ENCODE results near the gene DYNLT5. TPM values are rescaled to one million over a fixed set of nuclear protein-coding genes. Genes with fewer than 3 reads are reported as not detected.

The DYNLT5 gene
- total RNA-seq, 1 experiment from 2014 or later = 0.83 TPM

- Histone ChIP-seq H2AFZ (ENCODE audit: low read length) (no peak overlapping the region), H3K4ac (ENCODE audit: low read depth, low read length) (no peak overlapping the region), H3K27ac (ENCODE audit: insufficient read length, low read depth, low read length) (no peak overlapping the region), H3K9ac (ENCODE audit: extremely low read depth, insufficient read length, low read length) (no peak overlapping the region), H2BK5ac (ENCODE audit: insufficient read length, low read length) (no peak overlapping the region), H3K56ac (ENCODE audit: insufficient read length, low read depth, low read length) (no peak overlapping the region), H3K27me3 (ENCODE audit: insufficient read depth, low read length) (no peaks in the 10 kb centered on the region), H4K91ac (ENCODE audit: insufficient read length, low read depth, low read length) (no peak overlapping the region), H3T11ph (ENCODE audit: low read length) (no peak overlapping the region), H4K5ac (ENCODE audit: insufficient read length, low read depth, low read length) (no peak overlapping the region), H3K4me1 (ENCODE audit: insufficient read depth, low read length) (no peaks in the 10 kb centered on the region), H3K79me1 (ENCODE audit: insufficient read depth, low read depth, low read length, poor library complexity, severe bottlenecking) (no peaks in the 10 kb centered on the region), H2BK12ac (ENCODE audit: insufficient read length, low read depth, low read length) (no peak overlapping the region), H3K9me3 (ENCODE audit: control insufficient read depth, low read depth, low read length) (no peaks in the 10 kb centered on the region), H2BK20ac (ENCODE audit: low read depth, low read length, poor library complexity, severe bottlenecking) (no peak overlapping the region), H3K4me2 (ENCODE audit: insufficient read depth, insufficient read length, low read length) (no peak overlapping the region), H2AK5ac (ENCODE audit: insufficient read length, low read length) (no peak overlapping the region), H3K18ac (ENCODE audit: insufficient read length, low read depth, low read length) (no peak overlapping the region), H3K79me2 (ENCODE audit: insufficient read depth, low read length) (no peaks in the 10 kb centered on the region), H3K23me2 (ENCODE audit: insufficient read length, low read depth, low read length, poor library complexity, severe bottlenecking) (no peaks in the 10 kb centered on the region), H4K20me1 (ENCODE audit: control insufficient read depth, insufficient read depth, insufficient read length) (no peaks in the 10 kb centered on the region), H4K8ac (replicated peaks; ENCODE audit: insufficient read length, low read depth, low read length) (no peak overlapping the region), H2BK15ac (ENCODE audit: low read depth, low read length) (no peak overlapping the region), H3K14ac (ENCODE audit: insufficient read depth, low read length) (no peak overlapping the region), H3K23ac (ENCODE audit: insufficient read length, low read depth, low read length) (no peak overlapping the region), H2BK120ac (ENCODE audit: low read depth, low read length, poor library complexity, severe bottlenecking) (no peak overlapping the region)
- no peaks in the 10 kb centered on the region; a peak in 1 of 7 replicates for H3K36me3 Mint-ChIP-seq (ENCODE audit: insufficient read depth in 1 of 3, low read depth in 3 of 3)
- no peak for DNase-seq
- H3K27ac Mint-ChIP-seq = no peak overlapping the region
- WGBS (ENCODE audit: extremely low coverage, insufficient read length, low lambda C conversion rate) = no CpG with 5 or more reads among the region's 1 CpG
- H3K4me1 Mint-ChIP-seq = no peaks in the 10 kb centered on the region
- TF ChIP-seq, protein P1, sequence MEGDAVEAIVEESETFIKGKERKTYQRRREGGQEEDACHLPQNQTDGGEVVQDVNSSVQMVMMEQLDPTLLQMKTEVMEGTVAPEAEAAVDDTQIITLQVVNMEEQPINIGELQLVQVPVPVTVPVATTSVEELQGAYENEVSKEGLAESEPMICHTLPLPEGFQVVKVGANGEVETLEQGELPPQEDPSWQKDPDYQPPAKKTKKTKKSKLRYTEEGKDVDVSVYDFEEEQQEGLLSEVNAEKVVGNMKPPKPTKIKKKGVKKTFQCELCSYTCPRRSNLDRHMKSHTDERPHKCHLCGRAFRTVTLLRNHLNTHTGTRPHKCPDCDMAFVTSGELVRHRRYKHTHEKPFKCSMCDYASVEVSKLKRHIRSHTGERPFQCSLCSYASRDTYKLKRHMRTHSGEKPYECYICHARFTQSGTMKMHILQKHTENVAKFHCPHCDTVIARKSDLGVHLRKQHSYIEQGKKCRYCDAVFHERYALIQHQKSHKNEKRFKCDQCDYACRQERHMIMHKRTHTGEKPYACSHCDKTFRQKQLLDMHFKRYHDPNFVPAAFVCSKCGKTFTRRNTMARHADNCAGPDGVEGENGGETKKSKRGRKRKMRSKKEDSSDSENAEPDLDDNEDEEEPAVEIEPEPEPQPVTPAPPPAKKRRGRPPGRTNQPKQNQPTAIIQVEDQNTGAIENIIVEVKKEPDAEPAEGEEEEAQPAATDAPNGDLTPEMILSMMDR (conservative IDR thresholded peaks at IDR 0.05) = no peak
- no peaks in the 10 kb centered on the region for H3K27me3 Mint-ChIP-seq (ENCODE audit: low read depth)
- H3K4me3 Mint-ChIP-seq = no peak overlapping the region
- peaks cover 2 to 5% of the 10 kb centered on the region in 2 experiments; a peak in 3 of 5 replicates for H3K9me3 Mint-ChIP-seq
Measured at GRCh38 chr1:66760506-66760905, 8.2 kb downstream of the DYNLT5 start.
